Liver (tissue), 3 donors: ENCODE data around the gene SKIC2.

Experiments
- FOXA1 ChIP-seq: IDR thresholded peaks from 2 replicates; pipeline ENCODE4 v1.6.1; 2016; ENCODE audit warnings: antibody characterized with exemption
- GABPA ChIP-seq, 2 donors: IDR thresholded peaks in 1 of 2; conservative IDR thresholded peaks in 1 of 2; 2 replicates each; pipeline ENCODE4 v1.6.1; 2016; ENCODE audit warnings: antibody characterized with exemption in 2 of 2, mild to moderate bottlenecking in 1 of 2, moderate library complexity in 1 of 2
- HNF4A ChIP-seq, 2 donors: conservative IDR thresholded peaks; 2 replicates each; pipeline ENCODE4 v1.6.1; 2016; ENCODE audit warnings: antibody characterized with exemption in 2 of 2, mild to moderate bottlenecking in 2 of 2
- HNF4G ChIP-seq: IDR thresholded peaks from 2 replicates; pipeline ENCODE4 v1.6.1; 2016; ENCODE audit warnings: antibody characterized with exemption
- JUND ChIP-seq, 2 donors: IDR thresholded peaks; 2 replicates each; pipeline ENCODE4 v1.6.1; 2016; ENCODE audit warnings: antibody characterized with exemption in 2 of 2
- NR2F2 ChIP-seq: IDR thresholded peaks from 2 replicates; pipeline ENCODE4 v1.6.1; 2016; ENCODE audit warnings: antibody characterized with exemption
- SP1 ChIP-seq: IDR thresholded peaks from 2 replicates; pipeline ENCODE4 v1.6.1; 2018; ENCODE audit warnings: antibody characterized with exemption, mild to moderate bottlenecking
- TF ChIP-seq, protein P1 (sequence below): fragments of 150-350 bp; IDR thresholded peaks from 2 replicates; pipeline ENCODE4 v1.5.1; 2017; ENCODE audit warnings: improper control_type of control experiment, low read depth, low read length; ENCODE audit not compliant: missing input control
- TF ChIP-seq, protein P2 (sequence below): IDR thresholded peaks from 2 replicates; pipeline ENCODE4 v1.6.1; 2016; ENCODE audit warnings: antibody characterized with exemption
- TF ChIP-seq, protein P3 (sequence below): IDR thresholded peaks from 2 replicates; pipeline ENCODE4 v1.6.1; 2016; ENCODE audit warnings: antibody characterized with exemption
- TF ChIP-seq, protein P4 (sequence below): IDR thresholded peaks from 2 replicates; pipeline ENCODE4 v1.6.1; 2016; ENCODE audit warnings: antibody characterized with exemption, mild to moderate bottlenecking
- donor health status: healthy.
- donor health status: healthy.

DNA sequence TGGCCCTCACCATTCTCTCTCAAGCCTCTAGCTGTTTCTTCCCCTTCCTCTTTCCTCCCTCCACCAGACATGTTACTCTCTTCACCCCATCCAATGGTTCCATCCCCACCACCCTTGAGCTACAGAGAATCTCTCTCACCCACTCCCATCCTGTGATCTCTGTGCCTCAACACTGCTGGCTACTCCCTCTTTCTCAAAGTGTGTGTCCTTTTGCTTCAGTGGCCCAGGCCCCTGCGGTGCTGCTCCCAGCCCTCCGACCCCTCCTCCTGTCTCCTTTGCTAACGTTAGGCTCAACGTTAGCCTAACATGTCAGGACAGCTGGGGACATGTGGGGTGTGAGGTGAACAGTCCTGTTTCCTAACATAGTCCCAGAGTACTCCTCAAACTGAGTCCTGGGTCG is 6.1 kb upstream of the SKIC2 start:
- TF ChIP-seq, protein P1, sequence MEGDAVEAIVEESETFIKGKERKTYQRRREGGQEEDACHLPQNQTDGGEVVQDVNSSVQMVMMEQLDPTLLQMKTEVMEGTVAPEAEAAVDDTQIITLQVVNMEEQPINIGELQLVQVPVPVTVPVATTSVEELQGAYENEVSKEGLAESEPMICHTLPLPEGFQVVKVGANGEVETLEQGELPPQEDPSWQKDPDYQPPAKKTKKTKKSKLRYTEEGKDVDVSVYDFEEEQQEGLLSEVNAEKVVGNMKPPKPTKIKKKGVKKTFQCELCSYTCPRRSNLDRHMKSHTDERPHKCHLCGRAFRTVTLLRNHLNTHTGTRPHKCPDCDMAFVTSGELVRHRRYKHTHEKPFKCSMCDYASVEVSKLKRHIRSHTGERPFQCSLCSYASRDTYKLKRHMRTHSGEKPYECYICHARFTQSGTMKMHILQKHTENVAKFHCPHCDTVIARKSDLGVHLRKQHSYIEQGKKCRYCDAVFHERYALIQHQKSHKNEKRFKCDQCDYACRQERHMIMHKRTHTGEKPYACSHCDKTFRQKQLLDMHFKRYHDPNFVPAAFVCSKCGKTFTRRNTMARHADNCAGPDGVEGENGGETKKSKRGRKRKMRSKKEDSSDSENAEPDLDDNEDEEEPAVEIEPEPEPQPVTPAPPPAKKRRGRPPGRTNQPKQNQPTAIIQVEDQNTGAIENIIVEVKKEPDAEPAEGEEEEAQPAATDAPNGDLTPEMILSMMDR: no peak
- TF ChIP-seq HNF4A (conservative IDR thresholded peaks at IDR 0.05) (no peak), JUND (IDR thresholded peaks at IDR 0.05) (no peak), NR2F2 (no peak), FOXA1 (no peak), SP1 (no peak), HNF4G (no peak), GABPA (IDR thresholded peaks at IDR 0.05 in 1 of 2, conservative IDR thresholded peaks at IDR 0.05 in 1 of 2) (no peak)
- TF ChIP-seq, protein P2, sequence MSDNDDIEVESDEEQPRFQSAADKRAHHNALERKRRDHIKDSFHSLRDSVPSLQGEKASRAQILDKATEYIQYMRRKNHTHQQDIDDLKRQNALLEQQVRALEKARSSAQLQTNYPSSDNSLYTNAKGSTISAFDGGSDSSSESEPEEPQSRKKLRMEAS: no peak
- TF ChIP-seq, protein P3, sequence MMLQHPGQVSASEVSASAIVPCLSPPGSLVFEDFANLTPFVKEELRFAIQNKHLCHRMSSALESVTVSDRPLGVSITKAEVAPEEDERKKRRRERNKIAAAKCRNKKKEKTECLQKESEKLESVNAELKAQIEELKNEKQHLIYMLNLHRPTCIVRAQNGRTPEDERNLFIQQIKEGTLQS: no peak
- TF ChIP-seq, protein P4, sequence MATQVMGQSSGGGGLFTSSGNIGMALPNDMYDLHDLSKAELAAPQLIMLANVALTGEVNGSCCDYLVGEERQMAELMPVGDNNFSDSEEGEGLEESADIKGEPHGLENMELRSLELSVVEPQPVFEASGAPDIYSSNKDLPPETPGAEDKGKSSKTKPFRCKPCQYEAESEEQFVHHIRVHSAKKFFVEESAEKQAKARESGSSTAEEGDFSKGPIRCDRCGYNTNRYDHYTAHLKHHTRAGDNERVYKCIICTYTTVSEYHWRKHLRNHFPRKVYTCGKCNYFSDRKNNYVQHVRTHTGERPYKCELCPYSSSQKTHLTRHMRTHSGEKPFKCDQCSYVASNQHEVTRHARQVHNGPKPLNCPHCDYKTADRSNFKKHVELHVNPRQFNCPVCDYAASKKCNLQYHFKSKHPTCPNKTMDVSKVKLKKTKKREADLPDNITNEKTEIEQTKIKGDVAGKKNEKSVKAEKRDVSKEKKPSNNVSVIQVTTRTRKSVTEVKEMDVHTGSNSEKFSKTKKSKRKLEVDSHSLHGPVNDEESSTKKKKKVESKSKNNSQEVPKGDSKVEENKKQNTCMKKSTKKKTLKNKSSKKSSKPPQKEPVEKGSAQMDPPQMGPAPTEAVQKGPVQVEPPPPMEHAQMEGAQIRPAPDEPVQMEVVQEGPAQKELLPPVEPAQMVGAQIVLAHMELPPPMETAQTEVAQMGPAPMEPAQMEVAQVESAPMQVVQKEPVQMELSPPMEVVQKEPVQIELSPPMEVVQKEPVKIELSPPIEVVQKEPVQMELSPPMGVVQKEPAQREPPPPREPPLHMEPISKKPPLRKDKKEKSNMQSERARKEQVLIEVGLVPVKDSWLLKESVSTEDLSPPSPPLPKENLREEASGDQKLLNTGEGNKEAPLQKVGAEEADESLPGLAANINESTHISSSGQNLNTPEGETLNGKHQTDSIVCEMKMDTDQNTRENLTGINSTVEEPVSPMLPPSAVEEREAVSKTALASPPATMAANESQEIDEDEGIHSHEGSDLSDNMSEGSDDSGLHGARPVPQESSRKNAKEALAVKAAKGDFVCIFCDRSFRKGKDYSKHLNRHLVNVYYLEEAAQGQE: no peak
